Posterior vena cava (tissue), 2 donors: Measurements from ENCODE around the gene MBD3L5. TPM values are rescaled to one million over a fixed set of nuclear protein-coding genes. Genes with fewer than 3 reads are reported as not detected.
"Not testable (repeated sequence)": the region's sequence is repeated elsewhere in the genome, so short reads cannot be mapped to it uniquely, and the experiment has no call there.

ENCODE experiments used
- DNase-seq: peaks from one replicate; pipeline ENCODE4 v3.0.0-alpha.2; 2020; ENCODE audit warnings: low spot score
- intact Hi-C, 2 donors: fragments of 100-400 bp; cut with DNase I; formaldehyde crosslinking; loops; one replicate each; pipeline versions ENCODE4 v1.14.1 to v1.14.2; 2022 to 2023
- long read RNA-seq, 2 donors: library from polyadenylated mRNA; unstranded; transcript quantifications; one replicate each; pipeline ENCODE4 v2.0.0, GENCODE V29; 2020 to 2021
- total RNA-seq, 2 donors: library from RNA; stranded (reverse); fragmentation: NEBNext Ultra II Directional; extraction: Animal tissue kit (Norgen Biotek cat#: 25700); gene quantifications; one replicate each; pipeline ENCODE4 v1.2.1, GENCODE V29; 2021
- donor health status: DM: yes; HTN: yes; CAD: no.
- donor health status: DM: yes; HTN: yes; CAD: no.

Gene MBD3L5
- not detected for total RNA-seq
- long read RNA-seq, donor 1: 0 reads
- long read RNA-seq, donor 2: 0 reads

GRCh38 chr19:7030278-7030677 is at the start of gene MBD3L5:
TSS of gene MBD3L5 (plus strand) at chr19:7030578. CDS start at chr19:7030612, 34 bp downstream.
- DNase-seq, intact Hi-C loops: not testable (repeated sequence)

DNA sequence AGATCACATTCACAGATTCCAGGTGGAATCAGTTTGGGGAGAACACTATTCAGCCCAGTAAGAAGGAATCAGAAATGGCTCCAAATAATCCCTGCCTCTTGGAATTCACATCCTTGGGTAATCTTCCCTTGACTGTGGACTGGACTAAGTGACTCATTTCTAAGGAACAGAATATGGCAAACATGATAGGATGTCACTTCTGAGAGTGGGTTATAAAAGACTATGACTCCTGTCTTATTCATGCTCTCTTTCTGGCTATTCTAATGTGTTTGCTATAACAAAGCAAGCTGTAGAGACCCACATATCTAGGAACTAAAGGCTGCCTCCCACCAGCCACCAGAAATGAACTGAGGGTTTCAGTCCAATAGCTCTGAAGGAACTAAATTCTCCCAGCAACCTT is 46.9 kb upstream of the MBD3L5 start:
- intact Hi-C loops: no loop called here
- DNase-seq: no peak

DNA sequence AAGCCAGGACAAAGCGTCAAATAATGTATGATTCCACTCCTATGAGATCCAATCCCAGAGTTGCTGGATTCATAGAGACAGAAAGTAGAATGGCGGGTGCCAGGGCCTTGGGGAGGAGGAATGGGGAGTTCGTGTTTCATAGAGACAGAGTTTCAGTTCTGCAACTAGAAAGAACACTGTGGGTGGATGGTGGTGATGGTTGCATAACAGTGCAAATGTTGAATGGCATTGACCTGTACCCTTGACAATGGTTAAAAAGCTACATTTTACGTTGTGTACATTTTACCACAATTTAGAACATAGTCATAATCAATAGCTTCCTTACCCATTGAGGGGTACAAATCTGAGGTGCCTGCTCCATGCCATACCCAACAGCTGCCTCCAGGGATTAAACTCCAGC is 42.5 kb upstream of the MBD3L5 start:
- intact Hi-C loops: no loop called here
- DNase-seq: no peak

DNA sequence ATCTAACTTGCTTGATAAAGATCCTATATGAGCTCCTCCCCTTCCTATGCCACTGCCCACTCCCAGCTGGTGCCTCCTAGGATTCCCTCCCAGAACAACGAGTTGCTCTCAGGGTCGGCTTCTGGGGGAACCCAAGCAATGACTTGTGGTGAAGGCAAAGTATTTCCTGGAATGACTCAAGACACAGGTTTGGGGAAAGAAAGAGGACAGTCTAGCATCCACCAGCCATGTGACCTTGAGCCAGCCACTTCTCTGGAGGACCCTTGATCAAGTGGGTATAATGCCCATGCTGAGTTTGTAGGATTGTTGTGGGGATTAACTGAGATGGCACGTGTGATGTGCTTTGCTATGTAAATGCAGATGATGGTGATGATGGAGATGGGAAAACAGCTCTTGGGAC is 42.1 kb upstream of the MBD3L5 start:
- intact Hi-C loops: no loop called here
- no peak for DNase-seq

- DNase-seq: no peak
- intact Hi-C loops: no loop called here
Measured at GRCh38 chr19:6995054-6995453, 35.3 kb upstream of the MBD3L5 start.

- no peak for DNase-seq
- intact Hi-C loops: no loop called here
Measured at GRCh38 chr19:6996810-6997209, 33.6 kb upstream of the MBD3L5 start.

DNA sequence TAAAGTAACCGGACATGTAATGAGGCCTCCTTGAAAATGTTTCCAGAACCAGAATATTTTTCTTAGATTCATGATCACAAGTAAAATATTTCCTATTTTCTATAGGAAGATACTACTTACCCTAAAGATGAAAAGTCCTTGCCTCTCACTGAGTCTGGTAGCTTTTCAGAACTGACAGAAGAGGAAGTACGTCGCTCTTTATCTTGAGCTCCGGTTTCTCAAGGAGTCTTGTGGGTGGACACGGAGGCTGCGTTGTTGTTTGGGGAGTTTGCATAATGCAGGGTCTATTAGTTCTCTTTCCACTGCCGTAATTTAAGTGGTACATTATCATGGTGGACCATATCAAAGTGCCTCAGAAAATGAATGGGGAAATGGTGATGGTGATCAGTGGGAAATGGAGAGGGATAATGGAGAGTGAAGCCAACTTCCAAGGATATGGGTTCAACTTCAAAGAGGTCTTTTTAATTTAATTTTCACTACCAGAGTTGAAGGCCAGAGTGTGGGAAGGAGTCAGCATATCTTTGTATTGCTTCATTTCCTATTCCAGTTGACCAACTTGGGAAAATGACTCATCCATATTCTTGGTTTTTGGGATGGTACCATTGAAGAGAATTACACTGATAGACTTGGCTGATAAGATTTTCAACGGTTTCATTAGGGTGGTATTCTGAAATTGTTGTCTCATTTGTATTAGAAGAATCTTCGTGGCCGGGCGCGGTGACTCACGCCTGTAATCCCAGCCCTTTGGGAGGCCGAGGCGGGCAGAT is 32.5 kb upstream of the MBD3L5 start:
- intact Hi-C loops: no loop called here
- DNase-seq: no peak

DNA sequence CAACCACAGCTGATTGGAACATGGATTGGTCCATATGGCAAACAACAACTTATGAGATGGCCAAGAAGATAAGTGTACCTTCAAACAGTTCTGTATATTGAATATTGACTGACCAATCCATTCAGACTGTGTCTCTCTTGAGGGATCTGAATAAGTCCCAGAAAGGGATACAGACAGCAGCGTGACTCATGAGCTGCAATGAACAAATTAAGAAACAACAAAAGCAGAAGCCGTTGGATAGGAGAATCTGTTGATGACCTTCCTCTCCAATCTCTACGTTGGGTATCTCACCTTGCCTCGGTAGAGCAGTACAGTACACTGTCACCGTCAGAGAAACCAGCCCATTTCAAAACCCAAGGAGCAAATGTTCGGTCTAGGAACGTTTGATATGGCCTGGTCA is 30.4 kb upstream of the MBD3L5 start:
- no peak for DNase-seq
- intact Hi-C loops: no loop called here

DNA sequence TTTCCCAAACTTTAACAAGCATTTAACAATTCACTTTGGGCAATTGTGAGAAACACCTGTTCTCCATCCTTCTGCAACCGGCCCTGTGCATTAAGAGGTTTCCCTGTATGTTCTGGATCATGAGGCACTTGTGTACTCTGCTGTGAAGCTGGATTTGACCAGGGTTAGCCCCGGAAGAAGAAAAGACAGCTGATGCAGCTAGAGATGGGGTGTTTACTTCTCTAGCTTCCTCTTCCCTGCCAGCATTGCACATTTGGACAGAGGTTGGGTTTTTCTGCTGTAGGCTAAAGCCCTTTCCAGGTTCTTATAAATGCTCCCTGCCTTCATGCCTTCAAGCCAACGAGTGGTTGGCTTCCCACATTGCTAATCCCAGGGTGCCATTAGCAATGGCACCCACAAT is 30.0 kb upstream of the MBD3L5 start:
- DNase-seq: no peak
- intact Hi-C loops: no loop called here

DNA sequence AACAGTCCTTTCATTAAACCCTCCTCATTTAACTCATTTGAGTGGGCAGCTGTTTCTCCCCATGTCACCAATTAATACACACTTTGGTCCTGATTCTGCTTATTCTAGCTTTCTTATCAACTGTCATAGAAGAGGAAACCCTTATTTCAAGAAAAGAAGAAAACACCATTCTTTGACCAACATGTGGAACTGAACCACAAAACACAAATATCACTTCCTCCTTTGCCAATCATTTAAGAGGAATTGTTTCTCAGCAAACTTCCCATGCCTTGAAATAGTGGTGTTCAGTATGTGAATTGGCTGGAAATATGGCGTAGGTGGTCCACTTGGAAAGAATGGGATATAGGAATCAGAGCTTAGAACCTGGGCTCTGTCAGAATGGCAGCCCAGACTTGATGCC is 29.6 kb upstream of the MBD3L5 start:
- intact Hi-C loops: no loop called here
- no peak for DNase-seq

GRCh38 chr19:7004313-7004931 is 26.0 kb upstream of the MBD3L5 start:
- intact Hi-C loops: no loop called here
- DNase-seq: no peak

GRCh38 chr19:7006135-7006704 is 24.2 kb upstream of the MBD3L5 start:
- intact Hi-C loops: no loop called here
- DNase-seq: no peak

DNA sequence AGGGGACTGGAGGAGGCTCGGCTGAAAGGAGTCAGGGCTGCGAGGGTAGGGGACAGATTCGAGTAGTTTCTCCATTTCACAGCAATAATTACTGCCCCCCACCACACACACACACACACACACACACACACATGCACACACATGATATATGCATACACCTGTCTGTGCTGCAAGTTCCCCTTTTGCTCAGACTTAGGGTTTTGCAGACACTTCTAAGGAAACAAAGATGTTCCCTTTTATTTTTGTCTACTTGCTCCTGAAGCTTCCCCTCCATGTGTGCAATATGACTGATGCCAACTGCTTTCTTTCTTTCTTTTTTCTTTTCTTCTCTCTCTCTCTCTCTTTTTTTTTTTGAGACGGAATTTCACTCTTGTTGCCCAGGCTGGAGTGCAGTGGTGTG is 22.5 kb upstream of the MBD3L5 start:
- intact Hi-C loops: no loop called here
- no peak for DNase-seq

DNA sequence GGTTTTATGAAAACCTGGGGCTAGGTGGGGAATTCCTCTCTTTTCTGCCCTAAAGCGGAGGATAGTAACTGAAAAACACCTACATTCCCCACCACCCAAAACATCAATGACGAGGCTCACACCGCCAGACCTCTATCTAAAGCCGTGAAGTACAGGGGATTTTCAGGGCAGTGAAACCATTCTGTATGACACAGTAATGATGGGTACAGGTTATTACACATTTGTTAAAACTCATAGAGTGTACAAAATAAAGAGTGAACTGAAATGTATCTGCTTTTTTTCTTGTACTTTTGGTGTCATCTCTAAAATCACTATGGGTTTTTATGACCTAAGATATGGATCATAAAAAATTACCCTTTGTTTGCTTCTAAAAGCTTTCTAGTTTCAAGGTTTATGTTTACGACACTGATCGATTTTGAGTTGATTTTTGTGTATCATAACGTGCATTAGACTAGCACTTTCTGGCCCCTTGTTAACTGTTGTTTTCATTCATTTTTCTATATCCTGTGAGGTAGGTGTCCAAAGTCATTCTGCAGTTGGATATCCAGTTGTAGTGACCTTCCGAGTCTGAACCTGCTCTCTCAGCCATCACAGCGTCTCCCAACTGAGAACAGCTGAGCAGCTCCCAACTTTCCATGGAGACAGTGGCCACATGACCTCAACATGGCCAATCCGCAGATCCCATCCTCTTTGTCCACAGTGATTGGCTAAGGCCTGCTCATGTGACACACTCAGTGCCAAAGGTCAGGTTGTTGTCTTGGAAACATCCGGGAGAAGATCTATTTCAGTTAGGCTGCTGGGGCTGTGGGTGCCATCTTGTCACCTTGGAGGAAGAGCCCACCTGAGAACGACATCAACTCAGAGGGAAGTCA is 19.4 kb upstream of the MBD3L5 start:
- DNase-seq: no peak

DNA sequence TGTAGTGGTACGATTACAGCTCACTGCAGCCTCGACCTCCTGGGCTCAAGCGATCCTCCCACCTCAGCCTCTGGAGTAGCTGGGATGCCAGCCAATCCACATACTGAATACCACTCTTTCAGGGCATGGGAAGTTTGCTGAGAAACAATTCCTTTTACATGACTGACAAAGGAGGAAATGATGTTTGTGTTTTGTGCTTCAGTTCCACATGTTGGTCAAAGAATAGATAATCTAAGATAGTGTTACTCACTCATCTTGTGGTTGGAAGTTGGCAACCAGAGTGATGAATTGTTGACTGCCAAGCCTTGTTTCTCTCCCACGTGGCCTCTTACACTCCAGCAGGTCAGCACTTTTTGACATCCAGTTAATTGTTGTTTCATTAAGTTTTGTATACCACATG is 16.7 kb upstream of the MBD3L5 start:
- no peak for DNase-seq
- intact Hi-C loops: no loop called here

More for the DNA sequence above, 19.4 kb upstream of the MBD3L5 start:
- intact Hi-C loops: no loop called here

GRCh38 chr19:7018828-7019227 is 11.6 kb upstream of the MBD3L5 start:
- no peak for DNase-seq
- intact Hi-C loops: no loop called here

GRCh38 chr19:7021331-7021730 is 9.0 kb upstream of the MBD3L5 start, which contains the start of gene MBD3L2B:
TSS of gene MBD3L2B (minus strand) at chr19:7021431. CDS start at chr19:7021397, 34 bp downstream.
- DNase-seq, intact Hi-C loops: not testable (repeated sequence)

DNA sequence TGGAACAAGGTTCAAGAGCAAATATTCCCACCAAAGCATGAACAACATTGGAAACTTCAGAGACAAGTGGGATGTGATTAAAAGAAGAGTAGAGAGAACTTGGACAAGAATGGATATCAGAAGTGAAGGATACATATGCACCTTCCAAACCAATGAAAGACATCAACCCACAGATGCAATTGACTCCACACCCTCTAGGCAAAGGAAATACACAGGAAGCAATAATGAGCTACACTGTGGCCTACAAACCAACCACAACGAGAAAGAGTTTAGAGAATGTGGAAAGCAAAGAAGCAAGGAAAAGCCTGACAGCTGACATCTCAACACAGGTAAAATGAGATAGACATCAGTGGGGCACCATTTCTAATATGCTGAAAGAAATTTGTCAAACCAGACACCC is 1.6 kb upstream of the MBD3L5 start:
- intact Hi-C loops, DNase-seq: not testable (repeated sequence)

- DNase-seq, intact Hi-C loops: not testable (repeated sequence)
Measured at GRCh38 chr19:7040079-7040478, 9.7 kb downstream of the MBD3L5 start, which contains the start of gene MBD3L4. TSS of gene MBD3L4 (minus strand) at chr19:7040179. CDS start at chr19:7040144, 35 bp downstream.
